H9 (cell line): Measurements from ENCODE around the gene VPS9D1. TPM values are rescaled to one million over a fixed set of nuclear protein-coding genes. Genes with fewer than 3 reads are reported as not detected.

ENCODE experiments used
- DNase-seq: peaks from one replicate; pipeline ENCODE4 v3.0.0-alpha.2; 2017
- H2AFZ ChIP-seq: one replicate; pipeline ENCODE4 v1.6.1; 2013; ENCODE audit warnings: mild to moderate bottlenecking, low read length, control low read depth, moderate library complexity
- H2AK5ac ChIP-seq: 2 replicates; pipeline ENCODE4 v1.6.1; 2013; ENCODE audit warnings: low read length, control low read depth, mixed read lengths; ENCODE audit not compliant: insufficient read length
- H2BK120ac ChIP-seq: one replicate; pipeline ENCODE4 v1.6.1; 2013; ENCODE audit warnings: low read depth, mild to moderate bottlenecking, low read length, control low read depth, inconsistent platforms; ENCODE audit not compliant: poor library complexity, severe bottlenecking
- H2BK12ac ChIP-seq: 2 replicates; pipeline ENCODE4 v1.6.1; 2013; ENCODE audit warnings: low read length, control low read depth, mixed read lengths, low read depth; ENCODE audit not compliant: insufficient read length
- H2BK15ac ChIP-seq: 2 replicates; pipeline ENCODE4 v1.6.1; 2013; ENCODE audit warnings: low read depth, low read length, control low read depth
- H2BK20ac ChIP-seq: one replicate; pipeline ENCODE4 v1.6.1; 2013; ENCODE audit warnings: low read depth, mild to moderate bottlenecking, low read length, control low read depth, inconsistent platforms; ENCODE audit not compliant: poor library complexity, severe bottlenecking
- H2BK5ac ChIP-seq: 2 replicates; pipeline ENCODE4 v1.6.1; 2013; ENCODE audit warnings: low read length, control low read depth, mixed read lengths; ENCODE audit not compliant: insufficient read length
- H3K14ac ChIP-seq: 2 replicates; pipeline ENCODE4 v1.6.1; 2013; ENCODE audit warnings: low read length, control low read depth; ENCODE audit not compliant: insufficient read depth
- H3K18ac ChIP-seq: 2 replicates; pipeline ENCODE4 v1.6.1; 2013; ENCODE audit warnings: low read depth, mild to moderate bottlenecking, mixed read lengths, low read length, control low read depth; ENCODE audit not compliant: insufficient read length
- H3K23ac ChIP-seq: 2 replicates; pipeline ENCODE4 v1.6.1; 2013; ENCODE audit warnings: low read length, control low read depth, mixed read lengths, low read depth; ENCODE audit not compliant: insufficient read length
- H3K23me2 ChIP-seq: 2 replicates; pipeline ENCODE4 v1.6.1; 2013; ENCODE audit warnings: low read depth, mild to moderate bottlenecking, mixed read lengths, low read length, control low read depth; ENCODE audit not compliant: insufficient read length, poor library complexity, severe bottlenecking
- H3K27ac ChIP-seq: 2 replicates; pipeline ENCODE4 v1.5.1; 2013; ENCODE audit warnings: low read length, control low read depth, mixed read lengths, low read depth; ENCODE audit not compliant: insufficient read length
- H3K27me3 ChIP-seq: 2 replicates; pipeline ENCODE4 v1.6.1; 2013; ENCODE audit warnings: low read length, control low read depth, inconsistent platforms; ENCODE audit not compliant: insufficient read depth
- H3K4ac ChIP-seq: 2 replicates; pipeline ENCODE4 v1.6.1; 2013; ENCODE audit warnings: low read depth, mild to moderate bottlenecking, control low read depth, inconsistent platforms, low read length, moderate library complexity
- H3K4me1 ChIP-seq: 2 replicates; pipeline ENCODE4 v1.6.1; 2013; ENCODE audit warnings: low read length, control low read depth, inconsistent platforms; ENCODE audit not compliant: insufficient read depth
- H3K4me2 ChIP-seq: 2 replicates; pipeline ENCODE4 v1.6.1; 2013; ENCODE audit warnings: low read length, control low read depth, mixed read lengths; ENCODE audit not compliant: insufficient read length, insufficient read depth
- H3K56ac ChIP-seq: 2 replicates; pipeline ENCODE4 v1.6.1; 2013; ENCODE audit warnings: low read depth, mild to moderate bottlenecking, mixed read lengths, low read length, control low read depth; ENCODE audit not compliant: insufficient read length
- H3K79me1 ChIP-seq: 2 replicates; pipeline ENCODE4 v1.6.1; 2013; ENCODE audit warnings: low read depth, mild to moderate bottlenecking, moderate library complexity, low read length, control low read depth, inconsistent platforms; ENCODE audit not compliant: insufficient read depth, poor library complexity, severe bottlenecking
- H3K79me2 ChIP-seq: 2 replicates; pipeline ENCODE4 v1.6.1; 2013; ENCODE audit warnings: low read length, control low read depth, inconsistent platforms; ENCODE audit not compliant: insufficient read depth
- H3K9ac ChIP-seq: 2 replicates; pipeline ENCODE4 v1.6.1; 2013; ENCODE audit warnings: low read length, control low read depth, mixed read lengths; ENCODE audit not compliant: insufficient read length; ENCODE audit errors: extremely low read depth
- H3K9me3 ChIP-seq: one replicate; pipeline ENCODE4 v1.6.1; 2013; ENCODE audit warnings: low read depth, low read length, inconsistent platforms; ENCODE audit not compliant: control insufficient read depth
- H3T11ph ChIP-seq: one replicate; pipeline ENCODE4 v1.6.1; 2013; ENCODE audit warnings: mild to moderate bottlenecking, low read length, control low read depth, inconsistent platforms
- H4K20me1 ChIP-seq: one replicate; pipeline ENCODE4 v1.6.1; 2013; ENCODE audit not compliant: control insufficient read depth, insufficient read length, insufficient read depth
- H4K5ac ChIP-seq: 2 replicates; pipeline ENCODE4 v1.6.1; 2013; ENCODE audit warnings: low read depth, mild to moderate bottlenecking, mixed read lengths, low read length, control low read depth; ENCODE audit not compliant: insufficient read length
- H4K8ac ChIP-seq: replicated peaks from 2 replicates; pipeline ENCODE4 v1.6.1; 2013; ENCODE audit warnings: low read length, control low read depth, mixed read lengths, low read depth; ENCODE audit not compliant: insufficient read length
- H4K91ac ChIP-seq: 2 replicates; pipeline ENCODE4 v1.6.1; 2013; ENCODE audit warnings: low read depth, mild to moderate bottlenecking, moderate library complexity, mixed read lengths, low read length, control low read depth; ENCODE audit not compliant: insufficient read length
- H3K27ac Mint-ChIP-seq, 3 experiments: 2 replicates in 2 of 3; 3 replicates in 1 of 3; pipeline ENCODE4 v1.8.0; 2020 to 2021; ENCODE audit warnings: mixed read lengths in 3 of 3, mild to moderate bottlenecking in 1 of 3, moderate library complexity in 1 of 3
- H3K27me3 Mint-ChIP-seq: 2 replicates; pipeline ENCODE4 v1.8.0; 2021; ENCODE audit warnings: low read depth, mild to moderate bottlenecking, moderate library complexity, mixed read lengths
- H3K36me3 Mint-ChIP-seq, 3 experiments: 2 replicates in 2 of 3; 3 replicates in 1 of 3; pipeline ENCODE4 v1.8.0; 2020 to 2021; ENCODE audit warnings: low read depth in 3 of 3, mixed read lengths in 3 of 3; ENCODE audit not compliant: insufficient read depth in 1 of 3
- H3K4me1 Mint-ChIP-seq, 2 experiments: 2 replicates each; pipeline ENCODE4 v1.8.0; 2020; ENCODE audit warnings: mixed read lengths in 2 of 2
- H3K4me3 Mint-ChIP-seq, 2 experiments: 2 replicates in 1 of 2; 3 replicates in 1 of 2; pipeline ENCODE4 v1.8.0; 2020 to 2021; ENCODE audit warnings: mild to moderate bottlenecking in 2 of 2, mixed read lengths in 2 of 2, moderate library complexity in 1 of 2
- H3K9me3 Mint-ChIP-seq, 2 experiments: 2 replicates in 1 of 2; 3 replicates in 1 of 2; pipeline ENCODE4 v1.8.0; 2020; ENCODE audit warnings: mild to moderate bottlenecking in 2 of 2, mixed read lengths in 2 of 2, moderate library complexity in 1 of 2
- CTCF ChIP-seq: fragments of 200-600 bp; sonication (generic); conservative IDR thresholded peaks from 3 replicates; pipeline ENCODE4 v1.8.0; 2021; ENCODE audit warnings: antibody characterized with exemption, mild to moderate bottlenecking
- WGBS: extraction: QIAGEN DNeasy Blood & Tissue Kit; methylation state at CpG from one replicate; pipeline ENCODE4 v1.1.7; 2013; ENCODE audit warnings: missing lambda C conversion rate, low lambda C conversion rate, mixed read lengths; ENCODE audit not compliant: insufficient read length; ENCODE audit errors: extremely low coverage; 5-methylcytosine and 5-hydroxymethylcytosine counted together
- total RNA-seq: library from RNA; stranded (reverse); gene quantifications from 2 replicates; pipeline ENCODE4 v1.2.1, GENCODE V29; 2021

VPS9D1 gene
- total RNA-seq, 1 experiment from 2014 or later = 6.0 TPM

- Histone ChIP-seq H3K4ac (no peak overlapping the region), H3K4me1 (no peaks in the 10 kb centered on the region), H3K23me2 (no peaks in the 10 kb centered on the region), H3K23ac (no peak overlapping the region), H2BK15ac (no peak overlapping the region), H3K27me3 (no peaks in the 10 kb centered on the region), H3K27ac (no peak overlapping the region), H2BK5ac (no peak overlapping the region), H4K8ac (no peak overlapping the region), H3K4me2 (no peak overlapping the region), H3K9ac (no peak overlapping the region), H2BK12ac (no peak overlapping the region), H2BK20ac (no peak overlapping the region), H3K9me3 (peaks cover 10% of the 10 kb centered on the region), H2BK120ac (no peak overlapping the region), H3K18ac (no peak overlapping the region), H3T11ph (no peak overlapping the region), H3K14ac (no peak overlapping the region), H3K79me1 (no peaks in the 10 kb centered on the region), H3K56ac (no peak overlapping the region), H2AFZ (no peak overlapping the region), H4K20me1 (no peaks in the 10 kb centered on the region), H4K91ac (no peak overlapping the region), H2AK5ac (no peak overlapping the region), H4K5ac (no peak overlapping the region), H3K79me2 (no peaks in the 10 kb centered on the region)
- Mint-ChIP-seq H3K4me3 (no peak overlapping the region), H3K36me3 (peaks cover 28 to 36% (median 35%) of the 10 kb centered on the region in 3 experiments), H3K27ac (no peak overlapping the region), H3K9me3 (peaks cover 34 to 35% of the 10 kb centered on the region in 2 experiments), H3K4me1 (no peaks in the 10 kb centered on the region), H3K27me3 (peaks cover 3% of the 10 kb centered on the region)
- WGBS = no CpG with 5 or more reads among the region's 13 CpGs
- no peak for DNase-seq
- no peak for TF ChIP-seq CTCF
These were observed 50.9 kb downstream of the VPS9D1 start for GRCh38 chr16:89669755-89670154.
